CD4-positive, alpha-beta T cell (primary cell): ENCODE data around the gene ZNF621. TPM values are rescaled to one million over a fixed set of nuclear protein-coding genes. Genes with fewer than 3 reads are reported as not detected.

ENCODE experiments used
- ATAC-seq: fragments of 200-7000 bp; cut with Tn5 transposase; one replicate; pipeline ENCODE4 v1.10.0; 2022; ENCODE audit warnings: mild to moderate bottlenecking; ENCODE audit not compliant: poor library complexity
- CTCF ChIA-PET: fragments of 350-600 bp; sonication (Branson Sonifier 250); formaldehyde crosslinking; loops from one replicate; lab custom pipeline; 2021; ENCODE audit warnings: antibody characterized with exemption, inconsistent platforms; lab: Charles Lee
- POLR2A ChIA-PET: fragments of 350-600 bp; sonication (Branson Sonifier 250); formaldehyde crosslinking; loops from one replicate; lab custom pipeline; 2021; ENCODE audit warnings: antibody characterized with exemption, inconsistent platforms; lab: Charles Lee
- DNase-seq, 14 experiments: peaks; one replicate each; pipeline ENCODE4 v3.0.0-alpha.2; 2013 to 2020; ENCODE audit warnings: mixed read lengths in 2 of 14
- H3K27ac ChIP-seq, 2 donors: one replicate each; pipeline versions ENCODE4 v1.5.1 to v1.7.0; 2013; ENCODE audit warnings: low read length in 2 of 2, low read depth in 1 of 2, mild to moderate bottlenecking in 1 of 2
- H3K27me3 ChIP-seq, 2 experiments: 1 replicate in 1 of 2; 2 replicates in 1 of 2; pipeline versions ENCODE4 v1.6.1 to v1.7.0; 2013; ENCODE audit warnings: low read length in 2 of 2, control low read depth in 1 of 2, mild to moderate bottlenecking in 1 of 2, moderate library complexity in 1 of 2; ENCODE audit not compliant: insufficient read depth in 2 of 2, control insufficient read depth in 1 of 2
- H3K36me3 ChIP-seq: one replicate; pipeline ENCODE4 v1.6.1; 2013; ENCODE audit warnings: low read length, control low read depth; ENCODE audit not compliant: insufficient read depth
- H3K4me1 ChIP-seq: one replicate; pipeline ENCODE4 v1.6.1; 2013; ENCODE audit warnings: low read length, control low read depth; ENCODE audit not compliant: insufficient read depth
- H3K4me3 ChIP-seq: one replicate; pipeline ENCODE4 v1.5.1; 2013; ENCODE audit warnings: mild to moderate bottlenecking, low read length, moderate library complexity
- H3K9me3 ChIP-seq, 2 experiments: 1 replicate in 1 of 2; 2 replicates in 1 of 2; pipeline versions ENCODE4 v1.6.1 to v1.7.0; 2013; ENCODE audit warnings: low read length in 2 of 2, mild to moderate bottlenecking in 2 of 2, control low read depth in 1 of 2, moderate library complexity in 1 of 2; ENCODE audit not compliant: control insufficient read depth in 1 of 2, insufficient read depth in 1 of 2
- H3K27ac Mint-ChIP-seq: one replicate; pipeline ENCODE4 v1.8.0; 2020; ENCODE audit warnings: mixed read lengths
- H3K27me3 Mint-ChIP-seq: one replicate; pipeline ENCODE4 v1.8.0; 2021; ENCODE audit warnings: mixed read lengths
- H3K36me3 Mint-ChIP-seq: one replicate; pipeline ENCODE4 v1.8.0; 2021; ENCODE audit warnings: low read depth, mixed read lengths
- H3K4me1 Mint-ChIP-seq: one replicate; pipeline ENCODE4 v1.8.0; 2021; ENCODE audit warnings: low read depth, mixed read lengths
- H3K4me3 Mint-ChIP-seq: one replicate; pipeline ENCODE4 v1.8.0; 2020; ENCODE audit warnings: mild to moderate bottlenecking, mixed read lengths
- H3K9me3 Mint-ChIP-seq: one replicate; pipeline ENCODE4 v1.8.0; 2020; ENCODE audit warnings: mixed read lengths
- intact Hi-C, 2 experiments: fragments of 100-400 bp; cut with DNase I in 1 of 2; cut with micrococcal nuclease in 1 of 2; formaldehyde crosslinking; loops; one replicate each; pipeline versions ENCODE4 v1.15.1 to v1.9.0; 2023 to 2025; cut with DNase I, micrococcal nuclease
- polyA plus RNA-seq, 2 donors: library from polyadenylated mRNA; unstranded; fragments of 120-200 nt; gene quantifications; one replicate each; pipeline ENCODE4 v1.2.1, GENCODE V29; 2013
- total RNA-seq, 174 experiments: library from RNA in 2 of 174; stranded (reverse) in 2 of 174; gene quantifications; one replicate each; pipeline ENCODE4 v1.2.3 and lab custom pipeline; 2021 to 2026
- TF ChIP-seq, protein P1 (sequence below): fragments of 200-600 bp; IDR thresholded peaks from one replicate; pipeline ENCODE4 v1.8.0; 2022; ENCODE audit warnings: antibody characterized with exemption, mild to moderate bottlenecking

Gene ZNF621
- 1 to 10 TPM; 8.6 to 8.8 TPM for total RNA-seq
- polyA plus RNA-seq (2013, experiment 1 of 2), result 16.1 TPM
- 18.9 TPM for polyA plus RNA-seq (2013, experiment 2 of 2)
- 13.8 to 81.1 (median 39.0) reads per million in 172 experiments for total RNA-seq (lab: John Stamatoyannopoulos, UW)

DNA sequence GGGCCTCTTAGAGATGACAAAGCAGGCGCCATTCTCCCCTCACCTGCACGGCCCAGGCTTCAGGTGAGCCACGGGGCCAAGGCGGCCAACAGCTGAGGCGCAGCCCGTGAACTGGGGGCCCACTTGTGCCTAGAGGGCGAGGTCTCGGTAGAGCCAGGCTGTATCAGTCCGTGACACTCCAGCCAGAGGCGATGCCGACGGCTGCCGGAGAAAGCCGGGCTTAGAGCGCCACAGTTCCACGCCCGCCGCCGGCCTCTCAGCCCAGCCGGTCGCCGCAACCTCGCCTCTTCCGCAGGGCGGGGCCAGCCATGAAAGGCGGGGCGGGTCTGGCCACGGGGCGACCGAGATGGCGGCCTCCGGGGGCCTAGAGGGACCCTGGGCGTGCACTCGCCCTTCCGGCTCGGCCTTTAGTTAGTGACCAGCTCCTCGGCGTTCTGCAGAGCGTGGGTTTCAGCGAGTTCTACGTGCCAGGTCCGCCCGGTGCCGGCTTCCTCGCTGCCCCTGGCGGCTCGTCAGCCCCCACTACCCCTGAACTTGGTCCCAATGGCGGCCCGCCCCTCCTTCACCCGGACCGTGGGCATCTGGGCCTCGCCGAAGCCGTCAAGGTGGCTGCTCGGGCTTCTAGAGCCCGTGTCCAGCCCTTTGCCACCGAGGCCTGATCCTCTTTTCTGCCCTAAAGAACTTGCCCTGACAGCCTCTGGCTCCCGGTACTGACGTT lies at the start of gene ZNF621:
TSS of gene ZNF621 (plus strand) at position 393 of the 718 bp plus-strand sequence. CDS start 881 bp downstream, outside the sequence.
- Histone ChIP-seq H3K27ac (peak within 1 kb of the TSS; percentile 73 to 85), H3K9me3 (no peaks in the 10 kb centered on the region), H3K4me1 (peaks cover 20% of the 10 kb centered on the region), H3K27me3 (no peaks in the 10 kb centered on the region), H3K4me3 (peak within 1 kb of the TSS; percentile 80), H3K36me3 (peaks cover 18% of the 10 kb centered on the region)
- peaks cover 25% of the 10 kb centered on the region for H3K4me1 Mint-ChIP-seq
- H3K36me3 Mint-ChIP-seq, result peaks cover 45% of the 10 kb centered on the region
- ChIA-PET CTCF (interaction anchor here (1.5 kb wide), 1 partner anchor 19 kb away, joined by 5 read pairs; the partner anchor contains the start of gene ZNF620), POLR2A (interaction anchor here (1.0 to 2.8 kb wide), 9 partner anchors 17 to 214 kb away, joined by 3 to 22 read pairs (median 5); partner anchors contain the start of genes RPL14, ZNF619 and ZNF620)
- H3K9me3 Mint-ChIP-seq, result no peaks in the 10 kb centered on the region
- peak within 1 kb of the TSS; percentile 96 for H3K4me3 Mint-ChIP-seq
- ATAC-seq, result peak; percentile 93
- TF ChIP-seq, protein P1, sequence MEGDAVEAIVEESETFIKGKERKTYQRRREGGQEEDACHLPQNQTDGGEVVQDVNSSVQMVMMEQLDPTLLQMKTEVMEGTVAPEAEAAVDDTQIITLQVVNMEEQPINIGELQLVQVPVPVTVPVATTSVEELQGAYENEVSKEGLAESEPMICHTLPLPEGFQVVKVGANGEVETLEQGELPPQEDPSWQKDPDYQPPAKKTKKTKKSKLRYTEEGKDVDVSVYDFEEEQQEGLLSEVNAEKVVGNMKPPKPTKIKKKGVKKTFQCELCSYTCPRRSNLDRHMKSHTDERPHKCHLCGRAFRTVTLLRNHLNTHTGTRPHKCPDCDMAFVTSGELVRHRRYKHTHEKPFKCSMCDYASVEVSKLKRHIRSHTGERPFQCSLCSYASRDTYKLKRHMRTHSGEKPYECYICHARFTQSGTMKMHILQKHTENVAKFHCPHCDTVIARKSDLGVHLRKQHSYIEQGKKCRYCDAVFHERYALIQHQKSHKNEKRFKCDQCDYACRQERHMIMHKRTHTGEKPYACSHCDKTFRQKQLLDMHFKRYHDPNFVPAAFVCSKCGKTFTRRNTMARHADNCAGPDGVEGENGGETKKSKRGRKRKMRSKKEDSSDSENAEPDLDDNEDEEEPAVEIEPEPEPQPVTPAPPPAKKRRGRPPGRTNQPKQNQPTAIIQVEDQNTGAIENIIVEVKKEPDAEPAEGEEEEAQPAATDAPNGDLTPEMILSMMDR, result no peak
- DNase-seq, result peak; percentile 60 to 89 (median 80)
- no peaks in the 10 kb centered on the region for H3K27me3 Mint-ChIP-seq
- peak within 1 kb of the TSS; percentile 88 for H3K27ac Mint-ChIP-seq
- intact Hi-C loops, result loop anchor here (1.0 to 10.0 kb wide), 6 partner anchors 47 to 1438 kb away; partner anchors contain the start of genes ZNF619 (in 2 of the 2), CTNNB1 (in 1 of the 2), EIF1B (in 1 of the 2) and SLC25A38 (in 1 of the 2)

DNA sequence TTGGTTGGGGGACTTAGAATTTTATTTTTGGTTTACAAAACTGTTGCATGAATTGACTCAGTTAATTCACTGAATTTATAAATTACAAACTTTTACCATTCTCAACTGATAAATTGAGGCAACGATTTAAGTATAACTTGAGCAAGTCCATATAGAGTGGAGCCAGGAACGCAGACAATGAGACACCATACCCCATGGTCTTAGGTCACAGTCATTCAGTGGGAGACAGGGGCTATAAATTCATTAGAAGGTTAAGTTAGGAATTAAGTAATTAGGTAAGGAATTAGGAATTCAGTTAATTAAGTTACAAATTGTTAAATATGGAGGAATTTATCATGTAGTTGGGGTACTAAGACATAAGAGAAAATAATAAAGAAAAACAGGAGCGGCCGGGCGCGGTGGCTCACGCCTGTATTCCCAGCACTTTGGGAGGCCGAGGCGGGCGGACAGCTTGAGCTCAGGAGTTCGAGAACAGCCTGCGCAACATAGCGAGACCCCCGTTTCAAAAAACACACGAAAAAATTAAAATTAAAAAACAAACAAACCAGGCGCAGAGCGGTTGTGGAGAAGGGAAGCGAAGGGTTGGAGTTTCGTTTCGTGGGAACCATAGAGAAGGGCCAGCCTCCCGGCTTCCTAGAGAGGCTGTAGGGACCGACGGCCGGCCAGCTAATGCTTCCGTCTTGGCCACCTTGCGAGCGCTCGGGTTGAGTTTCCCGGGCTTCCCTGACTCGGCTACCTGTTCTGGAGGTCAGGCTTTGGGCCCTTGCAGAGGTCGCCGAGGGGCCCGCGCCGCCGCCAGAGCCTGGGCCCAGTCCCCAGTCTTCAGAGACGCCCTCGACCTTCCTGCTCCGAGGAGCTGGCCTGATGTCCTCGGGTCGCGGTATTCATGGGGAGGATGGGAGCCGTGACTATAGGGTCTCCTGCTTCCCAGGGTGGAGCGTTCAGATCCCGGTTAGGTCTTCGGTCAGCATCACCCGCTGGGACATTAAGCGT lies 48.0 kb upstream of the ZNF621 start, which contains the start of gene ZNF619:
TSS of gene ZNF619 (plus strand) at position 645 of the 993 bp plus-strand sequence. CDS start 858 bp downstream, outside the sequence.
- H3K4me1 ChIP-seq, result peaks cover 17% of the 10 kb centered on the region
- TF ChIP-seq, protein P1, result no peak
- ATAC-seq (peak; percentile 80), DNase-seq (peak in 13 of 14 experiments; percentile 22 to 80 (median 46))
- ChIA-PET CTCF (interaction anchor here (1.2 kb wide), 1 partner anchor 29 kb away, joined by 3 read pairs; the partner anchor contains the start of gene ZNF620), POLR2A (interaction anchor here (0.6 to 2.2 kb wide), 7 partner anchors 12 to 47 kb away, joined by 3 to 17 read pairs (median 9); partner anchors contain the start of genes RPL14 and ZNF620)
- peak within 1 kb of the TSS in 1 of 2 donors; percentile 61 for H3K27ac ChIP-seq
- Mint-ChIP-seq H3K27me3 (no peaks in the 10 kb centered on the region), H3K4me3 (peak within 1 kb of the TSS; percentile 87), H3K36me3 (peaks cover 46% of the 10 kb centered on the region), H3K9me3 (no peaks in the 10 kb centered on the region), H3K27ac (peak within 1 kb of the TSS; percentile 64), H3K4me1 (peaks cover 24% of the 10 kb centered on the region)
- intact Hi-C loops, result loop anchor here (1.0 to 5.0 kb wide), 4 partner anchors 16 to 169 kb away; partner anchors contain the start of genes EIF1B (in 1 of the 2) and ZNF621 (in 1 of the 2)
- H3K4me3 ChIP-seq, result peak within 1 kb of the TSS; percentile 80
- no peaks in the 10 kb centered on the region for H3K9me3 ChIP-seq
- H3K36me3 ChIP-seq, result peaks cover 21% of the 10 kb centered on the region
- no peaks in the 10 kb centered on the region for H3K27me3 ChIP-seq
